Tibial nerve (tissue), 4 donors: ENCODE results near the gene SBNO2. TPM values are rescaled to one million over a fixed set of nuclear protein-coding genes. Genes with fewer than 3 reads are reported as not detected.
A peak's percentile ranks its signal among the peaks of the same experiment; 100 is the strongest.

Source experiments
- DNase-seq, 2 donors: peaks; one replicate each; pipeline ENCODE4 v3.0.0-alpha.2; 2019; ENCODE audit warnings: low spot score in 2 of 2
- H3K27ac ChIP-seq, 4 donors: fragments of 200-600 bp; sonication (generic) in 3 of 4; one replicate each; pipeline ENCODE4 v1.5.1; 2017 to 2019; ENCODE audit warnings: mild to moderate bottlenecking in 1 of 4
- H3K27me3 ChIP-seq, 2 donors: fragments of 200-600 bp; sonication (generic) in 1 of 2; one replicate each; pipeline versions ENCODE4 v1.5.1 to v1.6.0; 2017 to 2019
- H3K36me3 ChIP-seq, 3 donors: fragments of 200-600 bp; sonication (generic); one replicate each; pipeline ENCODE4 v1.5.1; 2018 to 2019
- H3K4me1 ChIP-seq, 4 donors: fragments of 200-600 bp; sonication (generic) in 3 of 4; one replicate each; pipeline ENCODE4 v1.5.1; 2017 to 2019
- H3K4me3 ChIP-seq, 4 donors: fragments of 200-600 bp; sonication (generic) in 3 of 4; one replicate each; pipeline ENCODE4 v1.5.1; 2017 to 2019; ENCODE audit warnings: mild to moderate bottlenecking in 1 of 4, moderate library complexity in 1 of 4
- H3K9me3 ChIP-seq, 4 donors: fragments of 200-600 bp; sonication (generic) in 3 of 4; one replicate each; pipeline ENCODE4 v1.5.1; 2017 to 2019
- EP300 ChIP-seq, 2 donors: sonication (generic); formaldehyde crosslinking; IDR thresholded peaks; one replicate each; pipeline ENCODE4 v1.6.1; 2017; ENCODE audit warnings: antibody characterized with exemption in 2 of 2, mild to moderate bottlenecking in 1 of 2
- POLR2A ChIP-seq, 2 donors: fragments of 450-650 bp; IDR thresholded peaks; one replicate each; pipeline ENCODE4 v1.6.1; 2017; ENCODE audit warnings: antibody characterized with exemption in 2 of 2, mild to moderate bottlenecking in 2 of 2, moderate library complexity in 2 of 2
- WGBS, 2 donors: methylation state at CpG; one replicate each; pipeline ENCODE4 v1.1.5; 2018; 5-methylcytosine and 5-hydroxymethylcytosine counted together
- total RNA-seq, 4 donors: library from RNA; depleted of rRNA; stranded (reverse); fragments of >200 nt; gene quantifications; one replicate each; pipeline ENCODE4 v1.1.0, GENCODE V29; 2016
- TF ChIP-seq, protein P1 (sequence below), 5 experiments: fragments of 200-600 bp in 3 of 5; fragments of 450-650 bp in 2 of 5; sonication (generic) in 3 of 5; IDR thresholded peaks; one replicate each; pipeline ENCODE4 v1.5.1; 2016 to 2019; ENCODE audit warnings: antibody characterized with exemption in 5 of 5, mild to moderate bottlenecking in 3 of 5, moderate library complexity in 2 of 5

The SBNO2 gene
- total RNA-seq, 4 donors from 2014 or later, result 26.6 to 105 (median 39.3) TPM

DNA sequence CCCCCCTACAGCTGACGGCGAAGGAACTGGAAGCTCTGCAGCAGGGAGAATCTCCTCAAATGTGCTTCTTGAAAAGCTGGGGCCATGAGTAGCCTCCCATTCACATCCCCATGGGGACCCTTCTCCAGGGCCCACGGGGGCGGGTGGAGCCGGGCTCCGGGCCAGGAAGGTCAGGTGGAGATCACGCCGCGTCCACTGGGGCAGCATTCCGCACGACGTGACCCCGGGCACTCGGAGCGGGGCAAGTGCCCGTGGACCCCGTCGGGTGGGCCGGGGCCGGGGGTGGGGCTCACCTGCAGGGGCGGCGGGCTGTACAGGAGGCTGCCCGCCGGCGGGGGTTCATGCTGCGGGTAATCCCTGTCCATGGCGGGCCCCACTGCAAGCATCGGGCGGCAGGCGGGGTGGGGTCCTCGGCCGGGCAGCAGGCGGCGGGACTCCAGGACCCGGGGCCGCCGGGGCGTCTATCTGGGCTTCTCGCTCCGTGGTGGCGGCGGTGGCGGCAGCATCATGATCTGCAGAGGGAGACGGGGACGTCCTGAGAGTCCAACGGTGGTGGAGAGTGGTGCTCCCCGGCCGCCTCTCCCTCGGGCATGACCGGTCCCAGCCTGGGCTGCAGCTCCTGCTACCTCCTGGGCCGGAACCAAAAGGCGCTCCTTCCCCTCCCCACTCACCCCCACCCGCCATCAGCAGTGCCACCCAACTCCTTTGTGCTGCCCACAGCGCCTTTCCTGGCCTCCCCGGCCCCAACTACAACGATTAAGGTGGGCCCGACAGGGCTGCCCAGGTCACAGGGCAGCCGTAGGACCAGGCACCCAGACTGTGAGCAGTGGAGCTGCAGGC is 20.0 kb downstream of the SBNO2 start:
- Histone ChIP-seq H3K36me3 (peaks cover 0 to 56% (median 6%) of the 10 kb centered on the region in 3 donors), H3K4me1 (peaks cover 0 to 83% (median 35%) of the 10 kb centered on the region in 4 donors), H3K9me3 (no peaks in the 10 kb centered on the region), H3K4me3 (peak overlapping the region in 3 of 4 donors; percentile 7 to 50 (median 41)), H3K27me3 (no peaks in the 10 kb centered on the region), H3K27ac (peak overlapping the region; percentile 71 to 96 (median 92))
- TF ChIP-seq, protein P1, sequence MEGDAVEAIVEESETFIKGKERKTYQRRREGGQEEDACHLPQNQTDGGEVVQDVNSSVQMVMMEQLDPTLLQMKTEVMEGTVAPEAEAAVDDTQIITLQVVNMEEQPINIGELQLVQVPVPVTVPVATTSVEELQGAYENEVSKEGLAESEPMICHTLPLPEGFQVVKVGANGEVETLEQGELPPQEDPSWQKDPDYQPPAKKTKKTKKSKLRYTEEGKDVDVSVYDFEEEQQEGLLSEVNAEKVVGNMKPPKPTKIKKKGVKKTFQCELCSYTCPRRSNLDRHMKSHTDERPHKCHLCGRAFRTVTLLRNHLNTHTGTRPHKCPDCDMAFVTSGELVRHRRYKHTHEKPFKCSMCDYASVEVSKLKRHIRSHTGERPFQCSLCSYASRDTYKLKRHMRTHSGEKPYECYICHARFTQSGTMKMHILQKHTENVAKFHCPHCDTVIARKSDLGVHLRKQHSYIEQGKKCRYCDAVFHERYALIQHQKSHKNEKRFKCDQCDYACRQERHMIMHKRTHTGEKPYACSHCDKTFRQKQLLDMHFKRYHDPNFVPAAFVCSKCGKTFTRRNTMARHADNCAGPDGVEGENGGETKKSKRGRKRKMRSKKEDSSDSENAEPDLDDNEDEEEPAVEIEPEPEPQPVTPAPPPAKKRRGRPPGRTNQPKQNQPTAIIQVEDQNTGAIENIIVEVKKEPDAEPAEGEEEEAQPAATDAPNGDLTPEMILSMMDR (IDR thresholded peaks at IDR 0.05), result no peak
- no peak for DNase-seq
- 64 to 76% methylated on average over 19 to 24 of the region's 58 CpGs for WGBS, 2 donors

DNA sequence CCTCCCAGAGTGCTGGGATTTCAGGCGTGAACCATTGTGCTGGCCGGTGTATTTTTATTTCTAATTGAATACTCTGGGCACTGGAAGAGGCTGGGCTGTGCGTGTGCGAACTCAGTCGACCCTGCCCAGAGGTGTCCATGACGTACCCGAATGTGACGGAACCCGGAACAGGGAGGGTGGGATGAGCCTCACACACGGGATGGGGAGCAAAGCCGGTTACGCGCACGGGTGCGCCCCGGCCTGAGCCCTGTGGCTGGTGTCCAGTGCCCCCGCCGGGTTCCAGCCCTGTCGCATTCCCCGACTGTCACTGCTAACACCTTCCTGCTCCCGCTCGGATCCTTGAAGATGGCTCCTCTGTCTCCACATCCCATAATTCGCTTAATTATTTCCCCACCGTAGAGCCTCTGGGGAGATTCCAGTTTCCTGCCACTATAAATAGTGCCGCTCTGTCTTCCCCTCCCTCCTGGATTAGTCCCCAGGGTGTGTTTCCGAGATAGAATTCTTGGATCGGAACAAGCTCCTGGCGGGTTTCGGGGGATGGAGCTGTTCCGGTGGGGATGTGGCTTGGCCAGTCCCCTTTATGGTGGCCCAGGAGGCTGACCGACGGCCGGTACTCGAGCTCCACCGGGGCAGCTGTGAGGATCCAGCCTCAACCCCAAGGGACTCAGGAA is 22.0 kb downstream of the SBNO2 start:
- H3K4me3 ChIP-seq, result peak overlapping the region in 1 of 4 donors; percentile 9
- H3K9me3 ChIP-seq, result no peaks in the 10 kb centered on the region
- DNase-seq, result no peak
- H3K4me1 ChIP-seq, result peaks cover 0 to 90% (median 35%) of the 10 kb centered on the region in 4 donors
- 76 to 81% methylated on average over 30 to 35 of the region's 35 CpGs for WGBS, 2 donors
- peak overlapping the region in 3 of 4 donors; percentile 34 to 79 (median 76) for H3K27ac ChIP-seq
- TF ChIP-seq POLR2A (IDR thresholded peaks at IDR 0.05), result no peak
- peak; percentile 15 to 22 for TF ChIP-seq EP300 (IDR thresholded peaks at IDR 0.05)
- TF ChIP-seq, protein P1 (IDR thresholded peaks at IDR 0.05), result no peak
- H3K36me3 ChIP-seq, result peaks cover 0 to 54% (median 6%) of the 10 kb centered on the region in 3 donors
- no peaks in the 10 kb centered on the region for H3K27me3 ChIP-seq

DNA sequence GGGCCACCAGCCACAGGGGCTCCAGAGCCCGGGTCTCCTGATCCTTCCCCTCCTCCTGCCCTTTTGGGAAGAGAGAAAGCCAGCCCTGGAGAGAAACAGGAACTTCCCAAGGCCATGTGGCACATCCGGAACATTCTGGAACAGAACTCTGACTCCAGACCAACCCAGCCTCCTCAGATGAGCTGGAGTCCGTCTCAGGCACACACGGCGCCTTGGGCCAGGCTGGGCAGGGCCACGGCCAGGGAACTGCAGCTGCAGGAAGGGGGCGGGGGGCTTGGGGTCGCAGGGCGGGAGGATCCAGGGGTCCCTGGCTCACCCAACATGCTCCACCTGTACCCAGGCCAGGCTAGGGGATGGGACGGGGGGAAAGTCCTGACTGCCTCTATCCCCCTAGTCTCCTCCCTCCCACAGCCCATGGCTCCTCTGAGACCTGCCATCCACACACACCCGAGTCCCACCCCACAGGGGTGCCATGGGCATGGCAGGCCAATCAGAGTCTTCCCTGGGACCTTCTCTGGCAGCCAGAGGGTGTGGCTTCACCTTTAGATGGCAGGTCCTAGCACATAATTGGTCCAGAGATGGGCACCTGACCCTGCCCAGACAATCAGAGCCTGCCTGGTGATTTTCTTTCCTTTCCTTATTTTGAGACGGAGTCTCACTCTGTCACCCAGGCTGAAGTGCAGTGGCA is 22.9 kb downstream of the SBNO2 start:
- WGBS, 2 donors, result 86 to 91% methylated on average over 10 of the region's 12 CpGs
- H3K27ac ChIP-seq, result peak overlapping the region in 3 of 4 donors; percentile 34 to 79 (median 41)
- no peak for DNase-seq
- H3K4me3 ChIP-seq, result no peak overlapping the region
- no peaks in the 10 kb centered on the region for H3K27me3 ChIP-seq
- TF ChIP-seq POLR2A (IDR thresholded peaks at IDR 0.05) (no peak), EP300 (IDR thresholded peaks at IDR 0.05) (no peak)
- TF ChIP-seq, protein P1 (IDR thresholded peaks at IDR 0.05), result no peak
- peaks cover 0 to 85% (median 32%) of the 10 kb centered on the region in 4 donors for H3K4me1 ChIP-seq
- H3K9me3 ChIP-seq, result no peaks in the 10 kb centered on the region
- H3K36me3 ChIP-seq, result peaks cover 0 to 63% (median 6%) of the 10 kb centered on the region in 3 donors

DNA sequence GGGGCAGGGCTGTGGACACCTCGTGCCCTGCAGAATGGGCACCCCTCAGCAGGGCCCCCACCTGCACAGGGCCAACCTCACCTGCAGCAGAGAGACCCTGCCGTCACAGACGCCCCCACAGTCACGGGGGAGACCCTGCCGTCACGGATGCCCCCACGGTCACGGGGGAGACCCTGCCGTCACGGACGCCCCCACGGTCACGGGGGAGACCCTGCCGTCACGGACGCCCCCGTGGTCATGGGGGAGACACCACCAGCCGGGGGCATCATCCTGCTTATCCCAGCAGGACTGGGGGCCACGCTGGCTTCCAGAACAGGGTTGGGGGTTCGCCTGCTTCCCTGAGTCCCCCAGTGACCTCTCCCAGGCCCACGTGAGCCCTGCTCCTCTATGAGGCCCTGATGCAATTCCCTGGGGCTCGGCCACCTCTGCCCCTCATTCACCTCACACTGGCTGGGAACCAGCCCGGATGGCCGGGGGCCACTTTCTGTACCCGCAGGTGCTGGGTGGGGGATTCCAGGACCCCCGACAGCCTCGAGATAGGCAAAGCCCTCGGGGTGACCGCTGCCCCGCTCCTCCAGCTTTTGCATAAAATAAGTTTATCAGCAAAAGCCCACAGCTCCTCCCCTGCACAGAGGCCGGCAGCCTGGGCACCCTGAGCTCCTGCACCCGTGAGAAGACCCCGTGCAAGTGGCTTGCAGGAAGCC is 23.6 kb downstream of the SBNO2 start:
- TF ChIP-seq POLR2A (IDR thresholded peaks at IDR 0.05), result no peak
- TF ChIP-seq, protein P1 (IDR thresholded peaks at IDR 0.05), result no peak
- TF ChIP-seq EP300 (IDR thresholded peaks at IDR 0.05), result no peak
- Histone ChIP-seq H3K4me3 (no peak overlapping the region), H3K27ac (peak overlapping the region in 1 of 4 donors; percentile 79), H3K9me3 (no peaks in the 10 kb centered on the region), H3K4me1 (peaks cover 0 to 78% (median 25%) of the 10 kb centered on the region in 4 donors), H3K36me3 (peaks cover 0 to 70% (median 6%) of the 10 kb centered on the region in 3 donors), H3K27me3 (no peaks in the 10 kb centered on the region)
- DNase-seq, result no peak
- 83 to 89% methylated on average over 27 to 30 of the region's 33 CpGs for WGBS, 2 donors
